Measurements from ENCODE around the gene GPHB5. TPM values are rescaled to one million over a fixed set of nuclear protein-coding genes. Genes with fewer than 3 reads are reported as not detected.

Gene GPHB5
- total RNA-seq (2021) (not detected in 2 replicates), Bru-seq, nascent RNA (percentile 6 among the genes with signal in this experiment), BruChase-seq, experiment 1, labeled RNA remaining after a 2-hour chase (percentile 17 among the genes with signal in this experiment), BruChase-seq, experiment 2, labeled RNA remaining after a 6-hour chase (percentile 12 among the genes with signal in this experiment)
- long read RNA-seq, result 0 reads

- no peaks in the 10 kb centered on the region for H3K79me2 ChIP-seq (ENCODE audit: low read depth)
- no peaks in the 10 kb centered on the region for H3K27me3 ChIP-seq (ENCODE audit: insufficient read depth, low read depth)
- CTCF ChIA-PET, result no interaction called here
- no peaks in the 10 kb centered on the region for H3K4me1 ChIP-seq (replicated peaks; ENCODE audit: insufficient read depth)
- no peak for TF ChIP-seq CTCF (conservative IDR thresholded peaks at IDR 0.05)
- TF ChIP-seq EZH2 (IDR thresholded peaks at IDR 0.05; ENCODE audit: low read depth), result no peak
- no peak for DNase-seq
- no peak within 1 kb of the TSS for H2AFZ ChIP-seq
- no peak within 1 kb of the TSS for H3K4me2 ChIP-seq
- intact Hi-C loops (cut with micrococcal nuclease; ENCODE audit: unreplicated experiment), result no loop called here
- no peaks in the 10 kb centered on the region for H3K9me2 ChIP-seq (ENCODE audit: insufficient read depth)
- POLR2A ChIA-PET (ENCODE audit: unreplicated experiment), result no interaction called here
- H3F3A ChIP-seq (ENCODE audit: insufficient read depth, low read depth), result no peaks in the 10 kb centered on the region
- H3K27ac ChIP-seq, result no peak within 1 kb of the TSS
- H3K36me3 ChIP-seq (ENCODE audit: low read depth), result no peaks in the 10 kb centered on the region
- no peaks in the 10 kb centered on the region; the same call in 1 of the 2 replicates for H3K9me3 ChIP-seq (ENCODE audit: insufficient read depth, low read depth)
- H4K20me1 ChIP-seq (ENCODE audit: insufficient read depth), result no peaks in the 10 kb centered on the region
- BruUV-seq (replicated peaks), result no TSS peak
- H3K4me3 ChIP-seq, result no peak within 1 kb of the TSS
Measured at GRCh38 chr14:63318835-63319234, at the start of gene GPHB5. TSS of gene GPHB5 (minus strand) at chr14:63318935. CDS start at chr14:63317849, 1,086 bp downstream.

GRCh38 chr14:63367742-63368364 is 49.1 kb upstream of the GPHB5 start:
- intact Hi-C loops (cut with micrococcal nuclease; ENCODE audit: unreplicated experiment), result loop anchor here (5.0 kb wide), 1 partner anchor 1206 kb away; no protein-coding TSS in a partner anchor
- Histone ChIP-seq H3K9me3 (ENCODE audit: insufficient read depth, low read depth) (no peaks in the 10 kb centered on the region), H3K4me2 (no peak overlapping the region), H2AFZ (no peak overlapping the region), H3K4me3 (no peak overlapping the region), H3K9me2 (ENCODE audit: insufficient read depth) (no peaks in the 10 kb centered on the region), H3K27ac (no peak overlapping the region), H3K79me2 (ENCODE audit: low read depth) (no peaks in the 10 kb centered on the region), H3F3A (ENCODE audit: insufficient read depth, low read depth) (no peaks in the 10 kb centered on the region), H3K4me1 (replicated peaks; ENCODE audit: insufficient read depth) (no peaks in the 10 kb centered on the region), H3K27me3 (ENCODE audit: insufficient read depth, low read depth) (no peaks in the 10 kb centered on the region), H3K36me3 (ENCODE audit: low read depth) (no peaks in the 10 kb centered on the region), H4K20me1 (ENCODE audit: insufficient read depth) (no peaks in the 10 kb centered on the region)
- CTCF ChIA-PET, result no interaction called here
- no TSS peak for BruUV-seq (replicated peaks)
- no peak for DNase-seq
- POLR2A ChIA-PET (ENCODE audit: unreplicated experiment), result no interaction called here
- TF ChIP-seq CTCF (conservative IDR thresholded peaks at IDR 0.05) (no peak), EZH2 (IDR thresholded peaks at IDR 0.05; ENCODE audit: low read depth) (no peak)

GRCh38 chr14:63362389-63362819 is 43.7 kb upstream of the GPHB5 start:
- no peaks in the 10 kb centered on the region for H3K36me3 ChIP-seq (ENCODE audit: low read depth)
- no peak overlapping the region for H3K4me2 ChIP-seq
- POLR2A ChIA-PET (ENCODE audit: unreplicated experiment), result no interaction called here
- H3K79me2 ChIP-seq (ENCODE audit: low read depth), result no peaks in the 10 kb centered on the region
- no peaks in the 10 kb centered on the region for H3F3A ChIP-seq (ENCODE audit: insufficient read depth, low read depth)
- TF ChIP-seq EZH2 (IDR thresholded peaks at IDR 0.05; ENCODE audit: low read depth), result no peak
- no peak for TF ChIP-seq CTCF (conservative IDR thresholded peaks at IDR 0.05)
- no peaks in the 10 kb centered on the region for H3K4me1 ChIP-seq (replicated peaks; ENCODE audit: insufficient read depth)
- no peak overlapping the region for H2AFZ ChIP-seq
- H3K27me3 ChIP-seq (ENCODE audit: insufficient read depth, low read depth), result no peaks in the 10 kb centered on the region
- no TSS peak for BruUV-seq (replicated peaks)
- no peak overlapping the region for H3K4me3 ChIP-seq
- H3K27ac ChIP-seq, result no peak overlapping the region
- no peak for DNase-seq
- H3K9me3 ChIP-seq (ENCODE audit: insufficient read depth, low read depth), result no peaks in the 10 kb centered on the region
- CTCF ChIA-PET, result no interaction called here
- intact Hi-C loops (cut with micrococcal nuclease; ENCODE audit: unreplicated experiment), result no loop called here
- H4K20me1 ChIP-seq (ENCODE audit: insufficient read depth), result no peaks in the 10 kb centered on the region
- H3K9me2 ChIP-seq (ENCODE audit: insufficient read depth), result no peaks in the 10 kb centered on the region
